NCI-H82 treated with DMSO at 0.1 percent for 48 hours (cell line): Measurements from ENCODE around the gene EFNA1.
A peak's percentile ranks its signal among the peaks of the same experiment; 100 is the strongest.

Experiments
- DNase-seq: peaks from one replicate; lab custom pipeline; 2025; ENCODE audit not compliant: unreplicated experiment; lab: John Stamatoyannopoulos, UW

EFNA1 gene

GRCh38 chr1:155124503-155125463, 2.9 kb upstream of the EFNA1 start:
- DNase-seq: no peak

GRCh38 chr1:155125511-155125945, 2.1 kb upstream of the EFNA1 start:
- no peak for DNase-seq

- DNase-seq: no peak
Observed at GRCh38 chr1:155125946-155126555, 1.6 kb upstream of the EFNA1 start.

- DNase-seq: peak; percentile 34
Observed at GRCh38 chr1:155126556-155127104, 1.0 kb upstream of the EFNA1 start.

DNA sequence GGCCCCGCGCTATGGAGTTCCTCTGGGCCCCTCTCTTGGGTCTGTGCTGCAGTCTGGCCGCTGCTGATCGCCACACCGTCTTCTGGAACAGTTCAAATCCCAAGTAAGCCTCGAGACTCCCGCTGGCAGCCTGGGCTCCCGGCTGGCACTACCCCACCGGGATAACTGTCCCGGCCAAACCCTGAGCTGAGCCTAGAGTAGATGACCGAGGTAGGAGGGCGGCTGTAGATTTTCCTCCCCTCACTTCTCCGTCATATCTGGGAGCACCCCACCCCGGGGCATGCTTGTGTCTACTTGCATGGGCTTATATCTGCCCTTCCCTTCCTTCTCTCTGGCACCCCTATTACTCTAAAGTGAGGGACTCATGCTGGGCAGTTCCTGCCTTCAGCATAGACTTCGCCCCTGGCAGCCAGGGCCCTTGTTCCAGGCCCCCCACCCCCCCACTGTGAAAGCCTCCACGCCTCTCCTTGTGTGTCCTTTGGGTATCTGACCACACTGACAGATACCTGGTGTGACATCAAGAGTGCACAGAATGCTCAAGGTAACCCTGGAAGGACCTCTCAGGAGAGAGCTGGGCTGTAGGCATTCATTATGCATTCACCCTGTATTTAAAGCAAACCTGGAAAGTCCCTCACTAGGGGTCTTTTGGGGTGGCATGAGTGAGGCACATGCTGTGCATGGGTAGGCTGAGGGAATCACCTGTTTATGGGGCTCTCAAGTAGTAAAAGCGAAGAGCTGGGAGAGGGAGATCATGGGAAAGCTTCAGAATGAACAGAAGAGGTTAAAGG, 485 bp downstream of the EFNA1 start:
- DNase-seq: no peak

- no peak for DNase-seq
Observed at GRCh38 chr1:155128755-155129473, 1.2 kb downstream of the EFNA1 start.

DNA sequence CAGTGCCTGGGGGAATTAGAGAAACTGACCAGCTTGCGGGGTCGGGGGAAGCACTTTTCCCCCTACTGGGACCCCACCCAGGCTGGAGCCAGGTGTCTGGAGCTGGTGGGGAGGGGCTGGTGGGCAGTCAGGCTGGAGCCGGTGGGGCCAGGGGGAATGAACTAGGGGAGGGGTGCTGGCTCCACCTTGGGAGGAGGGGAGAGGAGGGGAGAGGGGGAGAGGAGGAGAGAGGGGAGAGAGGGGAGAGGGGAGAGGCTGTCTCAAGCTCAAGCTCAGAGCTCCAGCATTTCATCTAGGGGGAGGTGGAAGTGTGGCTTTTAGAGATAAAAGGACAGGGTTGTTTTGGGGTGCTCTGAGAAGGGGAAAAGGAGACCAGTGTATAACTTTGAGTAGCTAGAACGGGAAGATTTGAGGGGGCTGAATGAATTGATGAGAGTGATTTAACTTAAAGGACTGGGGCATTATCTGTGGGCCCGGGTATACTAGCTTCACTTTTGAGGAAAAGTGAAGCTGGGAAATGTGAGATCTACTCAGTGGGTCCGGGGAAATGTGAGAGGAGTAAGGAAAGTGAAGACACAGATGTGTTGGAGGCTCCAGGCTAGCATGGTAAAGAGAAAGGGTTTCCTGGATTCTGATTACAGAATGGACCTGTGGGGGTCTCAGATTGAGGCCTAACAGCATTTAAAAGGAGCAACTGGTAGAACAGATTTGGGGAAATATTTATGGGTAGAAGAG, 2.8 kb downstream of the EFNA1 start:
- DNase-seq: peak; percentile 41

- DNase-seq: no peak
Observed at GRCh38 chr1:155131285-155131684, 3.6 kb downstream of the EFNA1 start.

GRCh38 chr1:155131856-155132255, 4.2 kb downstream of the EFNA1 start:
- no peak for DNase-seq

- DNase-seq: no peak
Observed at GRCh38 chr1:155133799-155134281, 6.2 kb downstream of the EFNA1 start.

DNA sequence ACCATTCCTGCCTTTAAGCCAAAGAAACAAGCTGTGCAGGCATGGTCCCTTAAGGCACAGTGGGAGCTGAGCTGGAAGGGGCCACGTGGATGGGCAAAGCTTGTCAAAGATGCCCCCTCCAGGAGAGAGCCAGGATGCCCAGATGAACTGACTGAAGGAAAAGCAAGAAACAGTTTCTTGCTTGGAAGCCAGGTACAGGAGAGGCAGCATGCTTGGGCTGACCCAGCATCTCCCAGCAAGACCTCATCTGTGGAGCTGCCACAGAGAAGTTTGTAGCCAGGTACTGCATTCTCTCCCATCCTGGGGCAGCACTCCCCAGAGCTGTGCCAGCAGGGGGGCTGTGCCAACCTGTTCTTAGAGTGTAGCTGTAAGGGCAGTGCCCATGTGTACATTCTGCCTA, 6.6 kb downstream of the EFNA1 start:
- DNase-seq: no peak

DNA sequence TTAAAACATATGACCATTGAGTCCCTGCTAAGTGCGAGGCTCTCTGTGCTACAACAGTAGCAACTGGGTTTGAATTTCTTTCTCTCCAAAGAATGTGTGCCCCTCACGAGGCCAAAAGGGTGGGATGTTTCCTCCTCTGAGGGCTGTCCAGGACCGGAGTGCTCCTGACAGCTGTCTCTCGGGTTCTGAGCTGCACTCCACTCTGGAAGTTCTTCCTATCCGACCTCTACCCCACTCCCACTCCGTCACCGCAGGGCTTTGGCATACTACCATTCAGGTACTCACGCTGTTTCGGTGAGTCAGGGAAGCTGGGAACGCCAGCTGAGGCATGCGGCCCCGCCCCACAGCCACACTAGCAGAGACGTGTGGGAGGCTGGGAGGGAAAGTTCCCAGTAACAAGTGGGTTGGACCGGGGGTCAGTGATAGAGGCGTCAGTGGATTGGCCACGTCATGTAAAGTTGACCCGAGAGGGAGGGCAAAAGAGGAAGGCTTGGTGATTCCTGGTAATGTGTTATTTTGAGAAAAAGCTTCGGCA, 7.3 kb downstream of the EFNA1 start:
- no peak for DNase-seq

- peak; percentile 86 for DNase-seq
Observed at GRCh38 chr1:155135415-155136028, 7.8 kb downstream of the EFNA1 start, which contains the start of gene SLC50A1. Gene SLC50A1 (plus strand): TSS chr1:155135852. CDS start chr1:155135912, 60 bp downstream.

DNA sequence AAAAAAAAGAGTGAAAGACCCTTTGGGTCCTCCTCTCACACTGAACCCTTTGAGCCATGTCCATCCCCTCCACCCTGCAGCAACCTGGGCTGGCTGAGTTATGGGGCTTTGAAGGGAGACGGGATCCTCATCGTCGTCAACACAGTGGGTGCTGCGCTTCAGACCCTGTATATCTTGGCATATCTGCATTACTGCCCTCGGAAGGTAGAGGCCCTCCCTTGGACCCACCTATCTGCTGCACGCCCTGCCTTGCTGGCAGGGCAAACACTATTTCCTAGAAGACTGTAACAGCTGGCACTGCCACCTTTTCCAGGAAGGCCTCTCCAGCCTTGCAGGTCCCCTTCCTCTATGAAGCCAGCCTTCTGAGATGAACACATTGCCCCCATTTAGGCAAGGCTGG, 9.1 kb downstream of the EFNA1 start:
- no peak for DNase-seq

DNA sequence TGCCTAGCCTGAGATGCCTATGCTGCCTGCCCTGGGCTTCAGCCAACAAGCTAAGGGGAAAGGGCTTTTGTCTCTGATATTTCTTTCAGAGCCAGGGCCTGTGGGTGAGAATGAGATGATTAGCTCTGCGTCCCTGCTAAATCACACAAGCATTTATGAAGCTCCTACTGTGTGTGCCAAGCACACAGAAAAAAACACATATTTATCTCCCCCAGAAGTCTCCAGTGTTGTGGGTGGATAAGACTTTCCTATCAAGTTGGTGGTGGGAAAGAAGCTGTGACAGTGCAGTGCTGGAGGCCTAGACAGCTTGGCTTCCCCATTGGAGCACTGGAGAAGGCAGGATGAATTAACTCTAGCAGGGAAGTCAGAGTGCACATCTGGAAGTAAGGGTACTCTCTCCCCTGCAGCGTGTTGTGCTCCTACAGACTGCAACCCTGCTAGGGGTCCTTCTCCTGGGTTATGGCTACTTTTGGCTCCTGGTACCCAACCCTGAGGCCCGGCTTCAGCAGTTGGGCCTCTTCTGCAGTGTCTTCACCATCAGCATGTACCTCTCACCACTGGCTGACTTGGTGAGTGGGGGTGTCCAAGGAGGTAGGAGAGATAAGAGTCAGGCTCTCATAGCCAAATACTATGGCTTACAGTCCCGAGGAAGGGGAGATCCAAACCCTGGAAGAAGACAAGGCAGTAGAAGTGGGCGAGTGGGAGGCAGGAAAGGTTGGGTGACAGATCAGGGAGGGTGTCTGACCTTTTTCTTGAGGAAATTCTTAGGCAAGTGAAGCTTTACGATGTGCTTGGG, 9.7 kb downstream of the EFNA1 start:
- no peak for DNase-seq

DNA sequence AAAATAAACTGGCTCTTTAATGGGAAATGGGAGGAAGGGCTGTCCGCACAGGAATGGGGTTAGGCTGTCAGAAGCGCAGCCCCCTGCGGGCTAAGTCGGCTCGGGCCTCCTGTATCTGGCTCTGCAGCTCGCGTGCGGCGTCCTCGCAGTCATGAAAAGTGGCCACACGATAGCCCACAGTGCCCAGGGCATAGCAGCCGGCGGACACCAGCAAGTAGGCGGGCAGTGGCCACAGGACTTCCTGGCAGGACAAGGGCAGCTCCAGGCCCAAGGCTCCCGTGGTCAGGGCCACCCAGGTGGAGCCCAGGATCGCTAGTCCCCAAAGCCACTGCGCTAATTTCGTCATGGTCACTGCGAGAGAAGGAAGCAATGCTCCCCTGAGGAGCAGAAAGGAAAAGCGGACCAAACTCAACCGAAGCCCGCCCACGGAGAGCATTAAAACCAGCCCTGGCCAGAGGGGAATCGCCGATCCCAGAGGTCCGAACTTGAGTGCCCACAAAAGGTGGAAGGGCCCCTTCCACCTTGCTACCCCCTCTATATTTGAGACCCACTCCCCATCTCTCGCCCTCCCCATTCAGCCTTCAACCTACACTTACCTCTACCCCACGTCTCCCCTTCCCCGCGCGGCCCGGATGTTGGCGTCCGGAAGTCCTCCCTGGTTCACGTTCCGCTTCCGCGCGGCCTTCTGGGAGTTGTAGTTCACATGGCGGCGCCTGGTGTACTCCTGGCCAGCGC, 12.4 kb downstream of the EFNA1 start, which contains the start of gene DPM3:
Gene DPM3 (minus strand): TSS at position 637 of the 735 bp plus-strand sequence. CDS start 291 bp downstream, at position 346.
- DNase-seq: peak; percentile 63

DNA sequence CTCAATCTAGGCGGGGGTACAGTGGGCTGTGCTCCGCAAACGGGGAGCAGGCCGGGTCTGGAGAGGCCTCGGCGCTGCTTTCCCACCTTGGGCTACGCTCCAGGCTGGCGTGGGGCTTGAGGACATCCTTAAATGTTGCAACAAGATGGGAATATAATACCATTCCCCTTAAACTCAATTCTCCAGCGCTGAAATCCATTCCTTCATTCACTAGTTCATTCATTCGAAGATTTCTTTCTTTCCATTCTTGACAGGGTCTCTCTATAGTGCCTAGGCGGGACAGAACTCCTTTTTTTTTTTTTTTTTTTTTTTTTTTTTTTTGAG, 12.9 kb downstream of the EFNA1 start:
- DNase-seq: no peak
